GM18519 (cell line): ENCODE results near the gene DNER.
"Not testable (repeated sequence)": the region's sequence is repeated elsewhere in the genome, so short reads cannot be mapped to it uniquely, and the experiment has no call there.

Experiments used
- ATAC-seq: cut with Tn5 transposase; IDR thresholded peaks from one replicate; pipeline ENCODE4 v1.9.1; 2021; ENCODE audit warnings: mild to moderate bottlenecking, moderate library complexity; ENCODE audit not compliant: unreplicated experiment, low FRiP score

DNER gene

DNA sequence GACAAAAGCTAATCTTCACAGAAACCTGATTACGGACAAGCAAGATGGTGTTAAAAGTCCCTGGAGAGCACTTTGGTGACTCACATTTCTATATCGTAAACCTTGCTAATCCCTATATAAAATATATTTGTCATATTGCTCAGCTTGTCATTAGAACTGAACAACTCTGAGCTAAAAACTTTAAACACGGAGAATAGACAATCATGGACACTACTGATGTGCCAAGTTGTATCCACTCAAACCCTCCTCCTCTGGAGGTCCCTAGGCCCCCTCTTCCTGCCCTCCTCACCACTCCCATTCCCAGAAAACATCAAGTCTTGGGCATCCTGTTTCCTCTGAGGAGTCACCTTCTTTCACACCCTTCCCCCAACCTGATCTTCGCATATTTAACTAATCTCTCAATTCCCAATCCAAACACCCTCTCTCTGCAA, 304.6 kb downstream of the DNER start:
- no peak for ATAC-seq

GRCh38 chr2:229408962-229409361, 305.4 kb downstream of the DNER start:
- no peak for ATAC-seq

- no peak for ATAC-seq
Observed at GRCh38 chr2:229408356-229408755, 306.0 kb downstream of the DNER start.

- ATAC-seq, result no peak
Observed at GRCh38 chr2:229407170-229407569, 307.2 kb downstream of the DNER start.

GRCh38 chr2:229405796-229406195, 308.6 kb downstream of the DNER start:
- no peak for ATAC-seq

GRCh38 chr2:229403296-229403695, 311.1 kb downstream of the DNER start:
- no peak for ATAC-seq

DNA sequence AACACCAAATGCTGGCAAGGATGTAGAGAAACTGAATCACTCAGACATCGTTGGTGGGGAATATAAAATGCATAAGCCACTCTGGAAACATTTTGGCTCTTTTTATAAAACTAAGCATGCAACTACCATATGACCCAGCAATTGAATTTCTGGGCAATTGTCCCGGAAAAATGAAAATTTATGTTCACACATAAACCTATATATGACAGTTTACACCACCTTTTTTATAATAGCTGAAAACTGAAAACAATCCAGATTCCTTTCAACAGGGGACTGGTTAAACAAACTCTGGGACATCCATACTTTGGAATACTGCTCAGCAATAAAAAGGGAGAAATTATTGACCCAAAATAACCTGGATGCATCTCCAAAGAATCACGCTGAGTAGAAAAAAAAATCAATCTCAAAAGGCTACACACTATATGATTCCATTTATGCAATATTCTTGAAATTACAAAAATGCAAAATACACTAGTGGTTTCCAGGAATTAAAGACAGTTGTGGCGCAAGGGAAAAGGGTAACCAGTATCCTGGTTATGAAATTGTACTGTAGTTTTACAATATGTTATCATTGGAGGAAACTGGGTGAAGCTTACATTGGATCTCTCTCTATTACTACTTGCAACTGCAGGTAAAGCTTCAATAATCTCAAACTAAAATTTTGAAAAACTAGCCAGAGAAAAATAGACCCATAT, 313.0 kb downstream of the DNER start:
- no peak for ATAC-seq

- ATAC-seq, result no peak
Observed at GRCh38 chr2:229393926-229394325, 320.4 kb downstream of the DNER start.

DNA sequence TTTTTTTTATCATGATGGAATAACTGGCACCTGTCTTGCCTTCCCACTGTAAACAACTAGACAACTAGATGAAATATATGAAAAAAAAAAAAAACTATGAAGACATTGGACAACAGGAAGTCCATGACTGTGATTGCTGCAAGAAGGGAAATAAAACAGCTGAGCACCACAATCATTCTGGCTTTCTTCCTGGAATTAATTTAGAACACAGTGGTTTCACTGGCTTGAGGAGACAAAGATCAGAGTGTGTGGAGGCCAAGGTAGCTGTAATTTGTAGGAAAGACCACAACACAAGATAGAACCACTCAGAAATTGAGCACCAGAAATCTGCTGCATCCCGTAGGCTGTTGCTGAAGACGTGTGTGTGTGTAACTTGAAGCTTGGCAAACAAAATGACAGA, 322.2 kb downstream of the DNER start:
- ATAC-seq, result no peak

DNA sequence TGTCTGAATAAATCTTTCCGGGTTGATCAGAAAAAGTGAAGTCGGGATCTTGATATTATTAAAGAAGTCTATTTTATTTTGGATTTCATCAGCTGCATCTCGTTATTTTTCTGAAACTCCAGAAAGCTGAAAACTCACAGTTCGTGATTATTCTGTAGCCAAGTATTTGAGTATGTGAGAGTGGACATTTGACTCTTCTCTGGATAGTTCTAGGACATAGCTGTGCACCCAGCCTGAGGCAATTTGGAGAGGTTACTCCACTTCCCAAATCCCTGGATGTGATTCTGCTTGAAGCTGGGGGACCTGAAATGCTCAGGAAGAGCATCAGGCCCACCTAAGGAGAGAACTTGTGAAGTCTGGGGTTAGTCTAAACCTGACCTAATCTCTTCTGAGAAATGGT, 325.6 kb downstream of the DNER start:
- no peak for ATAC-seq

DNA sequence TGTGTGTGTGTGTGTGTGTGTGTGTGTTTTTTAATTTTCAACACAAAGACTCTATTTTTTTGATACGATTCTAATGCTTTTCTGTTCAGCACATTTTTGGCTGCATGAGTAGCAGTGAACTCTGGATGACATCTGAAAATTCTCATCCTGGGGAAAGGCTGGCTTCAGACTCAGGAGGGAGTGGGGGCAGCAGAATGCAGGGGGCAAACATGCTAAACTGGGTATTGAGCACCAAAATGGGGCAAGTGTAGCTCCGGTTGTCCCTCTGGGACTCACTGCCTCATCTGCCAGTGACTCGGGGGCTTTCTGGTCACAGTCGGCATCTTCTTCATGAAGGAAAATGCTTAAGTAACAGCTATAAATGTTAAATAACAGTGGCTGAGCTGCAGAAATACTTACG, 326.5 kb downstream of the DNER start:
- ATAC-seq, result no peak

DNA sequence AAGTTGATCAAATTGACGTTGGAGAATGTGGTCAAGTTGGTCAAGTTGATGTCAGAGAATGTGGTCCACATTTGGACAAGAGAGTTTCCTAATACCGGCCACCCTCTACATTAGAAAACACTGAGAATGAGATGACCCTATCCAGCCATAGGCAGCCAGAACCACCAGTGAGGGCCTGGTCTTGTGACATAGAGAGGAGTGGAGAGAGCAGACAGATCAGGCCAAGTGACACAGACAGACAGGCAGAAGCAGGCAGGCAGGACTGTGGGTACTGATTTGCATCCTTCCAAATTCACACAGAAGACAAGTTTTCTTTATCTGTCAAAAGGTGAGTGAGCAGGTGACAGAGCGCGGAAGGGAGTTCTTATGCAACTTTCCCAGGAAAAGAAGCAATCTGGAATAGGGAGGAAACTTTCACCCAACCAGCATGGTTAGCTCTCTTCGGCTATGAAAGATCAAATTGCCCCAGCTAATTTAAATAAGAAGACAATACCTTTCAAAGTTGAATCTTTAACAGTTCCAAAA, 334.2 kb downstream of the DNER start:
- no peak for ATAC-seq

DNA sequence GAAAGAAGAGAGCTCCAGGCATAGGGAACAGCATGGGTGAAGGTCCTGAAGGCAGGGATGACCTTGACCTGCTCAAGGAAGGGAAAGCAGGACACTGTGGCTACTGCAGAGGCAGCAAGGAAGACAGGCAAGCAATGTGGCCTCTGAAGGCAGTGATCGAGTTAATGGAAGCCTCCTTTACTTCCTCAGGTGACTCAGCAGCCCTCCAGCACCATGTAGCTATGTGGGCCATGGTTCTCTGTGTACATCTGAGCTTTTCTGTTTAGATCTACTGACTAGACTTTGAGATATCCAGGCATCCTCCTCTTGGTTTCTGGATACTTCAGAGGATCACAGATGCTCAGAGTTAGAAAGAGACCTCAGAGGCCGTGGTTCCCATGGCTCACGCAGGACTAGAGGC, 336.0 kb downstream of the DNER start:
- no peak for ATAC-seq

DNA sequence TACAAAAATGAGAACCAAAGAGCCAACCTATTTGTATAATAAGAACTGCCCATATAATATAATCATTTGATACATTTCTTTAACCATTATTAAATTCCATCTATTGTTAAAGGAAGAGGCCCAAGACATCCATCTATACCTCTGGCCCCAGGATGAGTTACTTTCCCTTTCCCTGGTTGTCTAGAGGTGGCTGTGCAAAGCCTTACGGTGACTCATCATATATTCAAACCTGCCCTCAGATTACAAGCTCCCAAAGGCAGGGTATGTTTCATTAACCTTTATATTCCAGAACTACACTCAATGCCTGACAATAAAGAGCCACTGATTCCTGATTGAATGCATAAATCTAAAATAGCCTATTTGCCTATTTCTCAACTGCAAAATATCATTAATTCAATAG, 337.5 kb downstream of the DNER start:
- ATAC-seq, result no peak

- no peak for ATAC-seq
Observed at GRCh38 chr2:229375251-229375650, 339.1 kb downstream of the DNER start.

DNA sequence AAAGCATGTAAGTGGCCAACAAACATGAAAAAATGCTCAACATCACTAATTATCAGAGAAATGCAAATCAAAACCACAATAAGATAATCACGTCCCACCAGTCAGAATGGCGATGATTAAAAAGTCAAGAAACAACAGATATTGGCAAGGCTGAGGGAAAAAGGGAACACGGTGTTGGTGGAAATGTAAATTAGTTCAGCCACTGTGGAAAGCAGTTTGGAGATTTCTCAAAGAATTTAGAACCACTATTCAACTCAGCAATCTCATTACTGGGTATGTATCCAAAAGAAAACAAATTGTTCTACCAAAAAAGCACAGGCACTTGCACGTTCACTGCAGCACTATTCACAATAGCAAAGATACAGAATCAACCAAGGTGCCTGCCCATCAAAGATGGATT, 341.0 kb downstream of the DNER start:
- not testable (repeated sequence) for ATAC-seq

GRCh38 chr2:229372207-229372606, 342.1 kb downstream of the DNER start:
- no peak for ATAC-seq

- ATAC-seq, result no peak
Observed at GRCh38 chr2:229371086-229371485, 343.3 kb downstream of the DNER start.

DNA sequence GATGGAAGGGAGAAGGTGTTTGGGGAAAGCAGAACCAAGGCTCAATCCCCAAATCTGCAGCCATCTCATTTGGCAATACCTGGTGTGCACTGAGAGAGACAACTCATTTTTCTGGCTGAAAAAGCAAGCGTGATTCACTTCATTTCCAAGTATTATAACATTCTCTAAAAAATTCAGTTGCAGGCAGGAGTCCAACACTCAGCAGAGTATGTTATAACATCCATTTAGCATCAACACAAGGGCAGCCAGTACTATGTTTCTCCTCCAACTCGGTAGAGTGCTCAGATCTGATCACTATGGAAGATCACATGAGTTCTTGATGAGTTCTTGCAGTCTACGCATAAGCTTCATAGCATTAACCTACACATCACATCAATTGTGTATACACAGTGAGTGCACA, 343.8 kb downstream of the DNER start:
- no peak for ATAC-seq

DNA sequence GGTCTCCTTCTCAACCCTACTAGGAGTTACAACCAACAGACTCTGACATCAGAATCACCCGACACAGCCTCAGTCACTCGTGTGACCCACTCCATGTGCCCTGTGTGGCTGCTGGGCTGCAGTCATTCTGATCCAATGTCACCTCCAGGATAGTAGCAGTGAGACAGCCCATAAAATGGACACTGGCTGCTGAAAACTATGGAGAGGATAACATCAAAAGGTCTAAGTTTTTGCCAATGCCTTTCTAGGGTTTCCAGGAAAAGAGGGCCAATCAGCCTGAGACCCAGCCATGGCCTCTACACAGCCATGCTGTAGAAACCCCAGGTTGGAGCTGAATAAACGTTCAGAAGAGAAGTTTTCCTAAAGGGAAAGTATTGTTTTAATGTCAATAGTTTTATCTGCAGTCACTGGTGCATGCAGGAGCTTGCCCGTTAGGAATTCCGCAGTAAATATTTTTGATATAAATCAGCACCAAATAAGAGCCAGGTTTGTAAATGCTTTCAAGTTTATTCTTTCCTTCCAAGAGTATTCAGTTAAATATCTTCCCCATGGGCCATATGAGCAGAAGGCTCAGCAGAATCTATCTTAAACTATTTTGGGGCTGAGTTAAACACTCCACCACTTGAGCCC, 351.1 kb downstream of the DNER start:
- ATAC-seq, result no peak

- ATAC-seq, result no peak
Observed at GRCh38 chr2:229350883-229351282, 363.5 kb downstream of the DNER start.

- no peak for ATAC-seq
Observed at GRCh38 chr2:229350117-229350805, 364.1 kb downstream of the DNER start.
